ENCODE data around the gene PXDN. TPM values are rescaled to one million over a fixed set of nuclear protein-coding genes. Genes with fewer than 3 reads are reported as not detected.
"Not testable (repeated sequence)": the region's sequence is repeated elsewhere in the genome, so short reads cannot be mapped to it uniquely, and the experiment has no call there.

Gene PXDN
- polyA plus RNA-seq, 1 donor from 2014 or later = 0.16 TPM

DNA sequence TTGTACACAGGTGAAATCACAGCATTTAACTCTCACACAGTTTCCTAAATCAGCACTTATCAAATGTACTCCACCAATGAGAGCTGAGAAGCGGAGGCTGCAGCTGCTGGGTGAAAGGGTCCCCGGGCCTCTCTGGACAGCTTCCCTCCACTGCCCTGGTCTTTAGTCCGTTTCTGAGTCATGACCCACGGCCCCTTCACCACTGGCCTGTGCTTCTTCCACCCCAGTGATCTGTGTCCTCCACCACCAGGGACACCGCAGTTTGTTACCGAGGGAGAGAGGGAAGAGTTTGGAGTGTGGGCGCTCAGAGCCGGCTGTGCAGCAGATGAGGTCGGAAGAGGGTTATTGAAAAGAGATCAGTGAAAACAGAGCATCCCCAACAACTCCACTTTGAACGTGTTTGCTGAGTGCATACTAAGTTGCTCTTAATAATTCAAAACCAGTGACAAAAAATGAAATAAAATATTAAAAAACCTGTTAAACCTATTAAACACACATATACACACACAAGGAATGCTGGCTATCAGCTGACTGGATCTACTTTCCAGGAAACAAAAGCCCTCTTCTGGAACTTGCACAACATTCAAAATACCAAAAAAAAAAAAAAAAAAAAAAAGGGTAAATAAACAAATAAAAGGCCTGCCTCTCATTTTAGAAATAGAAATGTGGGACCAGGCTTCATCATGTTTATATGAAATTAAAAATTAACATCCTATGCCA is 54.1 kb downstream of the PXDN start:
- Mint-ChIP-seq H3K9me3 (no peaks in the 10 kb centered on the region), H3K36me3 (no peaks in the 10 kb centered on the region), H3K27ac (no peak overlapping the region), H3K4me1 (no peaks in the 10 kb centered on the region), H3K27me3 (peaks cover 5% of the 10 kb centered on the region), H3K4me3 (no peak overlapping the region)

DNA sequence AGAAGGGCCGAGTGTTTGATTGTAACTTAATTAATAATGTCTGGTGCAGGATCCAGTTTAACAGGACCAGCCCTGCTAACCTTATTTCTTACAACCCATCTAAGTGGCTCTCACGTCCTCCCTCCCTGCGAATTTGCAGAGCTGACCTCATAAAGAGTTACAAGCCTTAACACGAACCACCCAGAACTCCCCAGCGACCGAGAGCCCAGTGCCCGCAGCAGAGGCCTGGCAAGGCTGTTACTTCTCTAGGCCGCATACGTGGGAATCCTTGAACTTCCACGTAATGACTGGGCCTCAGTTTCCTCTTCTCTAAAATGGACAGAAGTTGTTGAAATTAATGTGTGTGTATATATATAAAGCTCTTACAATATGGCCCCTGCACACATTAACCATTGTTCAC is 55.5 kb downstream of the PXDN start:
- no peaks in the 10 kb centered on the region for H3K36me3 Mint-ChIP-seq
- H3K4me1 Mint-ChIP-seq = no peaks in the 10 kb centered on the region
- H3K4me3 Mint-ChIP-seq = no peak overlapping the region
- no peak overlapping the region for H3K27ac Mint-ChIP-seq
- peaks cover 5% of the 10 kb centered on the region for H3K27me3 Mint-ChIP-seq
- no peaks in the 10 kb centered on the region for H3K9me3 Mint-ChIP-seq

DNA sequence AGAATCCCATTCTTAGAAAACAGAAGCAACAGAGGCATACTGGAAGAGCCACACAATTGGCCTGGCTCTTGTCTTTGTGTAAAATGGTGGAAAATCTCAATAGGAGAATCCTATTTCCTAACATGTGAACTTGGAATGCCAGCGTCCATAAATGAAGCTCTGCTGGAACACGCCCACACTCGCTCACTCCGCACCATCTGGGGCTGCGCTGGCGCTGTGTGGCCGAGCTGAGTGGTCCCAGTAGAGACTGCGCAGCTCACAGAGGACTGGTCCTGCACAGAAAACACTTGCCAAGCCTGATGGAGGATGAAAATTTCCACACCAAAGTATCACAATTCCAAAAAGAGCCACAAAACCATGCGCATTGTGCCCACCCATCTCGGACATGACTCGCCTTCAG is 56.2 kb downstream of the PXDN start:
- Mint-ChIP-seq H3K27me3 (peaks cover 5% of the 10 kb centered on the region), H3K27ac (no peak overlapping the region), H3K9me3 (no peaks in the 10 kb centered on the region)

DNA sequence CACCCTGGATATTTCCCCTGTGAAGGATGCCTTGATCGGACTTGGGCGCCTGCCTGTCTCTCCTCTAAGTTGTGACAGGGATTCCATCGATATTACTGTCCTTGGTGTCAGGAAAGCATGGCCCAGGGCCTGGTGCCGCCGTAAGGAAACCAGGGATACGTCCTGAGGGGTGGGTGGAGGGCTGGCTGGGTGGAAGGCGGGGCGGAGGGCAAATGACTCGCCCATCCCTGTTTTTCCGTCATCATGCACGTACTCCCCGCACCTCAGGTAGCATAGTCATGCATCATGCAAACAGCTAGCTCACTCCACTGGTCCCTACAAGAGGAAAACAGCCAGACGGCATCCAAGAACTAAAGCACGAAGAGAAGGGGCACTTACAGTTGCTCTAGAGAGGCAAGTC is 57.1 kb downstream of the PXDN start:
- H3K9me3 Mint-ChIP-seq = no peaks in the 10 kb centered on the region
- no peaks in the 10 kb centered on the region for H3K4me1 Mint-ChIP-seq
- H3K36me3 Mint-ChIP-seq = no peaks in the 10 kb centered on the region
- H3K27ac Mint-ChIP-seq = no peak overlapping the region
- peaks cover 5% of the 10 kb centered on the region for H3K27me3 Mint-ChIP-seq
- no peak overlapping the region for H3K4me3 Mint-ChIP-seq

More for the DNA sequence above, 56.2 kb downstream of the PXDN start:
- Mint-ChIP-seq H3K36me3 (no peaks in the 10 kb centered on the region), H3K4me1 (no peaks in the 10 kb centered on the region), H3K4me3 (no peak overlapping the region)

DNA sequence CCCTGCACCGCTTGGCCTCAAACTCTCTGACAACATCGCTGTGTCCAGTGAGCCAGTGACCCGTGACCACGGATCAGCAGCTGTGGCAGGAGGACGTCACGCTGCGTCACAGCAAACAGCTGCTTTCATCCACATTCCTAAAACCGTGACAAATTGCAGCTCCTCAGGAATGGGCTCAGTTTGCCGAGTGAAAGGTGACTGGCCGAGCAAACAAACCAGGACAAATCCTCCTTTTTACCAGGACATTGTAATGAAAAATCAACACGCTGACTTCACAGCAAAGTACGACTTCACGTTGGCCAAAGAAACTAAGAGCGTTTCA is 57.6 kb downstream of the PXDN start:
- Mint-ChIP-seq H3K36me3 (no peaks in the 10 kb centered on the region), H3K27ac (no peak overlapping the region), H3K4me3 (no peak overlapping the region), H3K9me3 (no peaks in the 10 kb centered on the region), H3K27me3 (peaks cover 5% of the 10 kb centered on the region), H3K4me1 (no peaks in the 10 kb centered on the region)

DNA sequence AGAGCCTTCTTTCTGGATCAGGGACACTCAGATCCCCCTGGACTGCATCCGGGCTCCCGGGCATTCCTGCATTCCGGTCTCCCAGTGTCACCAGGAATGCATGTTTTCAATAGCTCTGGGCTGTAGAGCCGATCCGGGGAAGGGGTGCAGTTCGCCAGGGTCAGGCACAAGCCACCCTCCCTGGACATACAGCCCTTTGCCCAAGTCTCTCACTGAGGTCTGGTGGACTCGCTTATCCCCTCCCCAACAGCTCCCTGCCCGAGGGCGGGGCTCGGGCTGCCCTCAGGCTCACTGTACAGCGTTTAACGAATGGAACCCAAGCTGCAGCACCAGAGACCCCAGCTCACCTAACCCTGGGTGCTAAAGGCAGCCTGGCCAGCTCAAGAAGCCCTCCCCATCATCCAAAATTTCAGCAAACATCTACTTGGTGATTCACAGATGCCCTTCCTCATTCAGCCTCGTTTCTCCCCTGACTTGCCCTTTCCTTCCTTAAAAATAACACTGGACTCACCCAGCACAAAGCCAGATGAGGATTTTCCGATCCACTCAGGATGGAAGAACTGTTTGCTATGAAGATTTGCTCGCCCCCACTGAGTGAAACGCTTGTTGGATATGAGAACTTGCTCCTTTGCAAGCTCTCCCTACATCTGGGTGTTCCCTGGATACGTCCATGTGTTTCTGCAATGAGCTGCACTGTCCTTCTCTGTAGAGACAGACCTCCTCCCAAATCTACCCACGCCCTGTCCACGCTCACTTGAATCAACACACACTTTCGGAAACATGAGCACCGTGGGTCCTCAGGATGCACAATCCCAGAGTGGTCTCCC is 58.1 kb downstream of the PXDN start:
- H3K4me3 Mint-ChIP-seq = no peak overlapping the region
- no peaks in the 10 kb centered on the region for H3K36me3 Mint-ChIP-seq
- H3K9me3 Mint-ChIP-seq = no peaks in the 10 kb centered on the region
- H3K27ac Mint-ChIP-seq = no peak overlapping the region
- no peaks in the 10 kb centered on the region for H3K4me1 Mint-ChIP-seq
- peaks cover 5% of the 10 kb centered on the region for H3K27me3 Mint-ChIP-seq

DNA sequence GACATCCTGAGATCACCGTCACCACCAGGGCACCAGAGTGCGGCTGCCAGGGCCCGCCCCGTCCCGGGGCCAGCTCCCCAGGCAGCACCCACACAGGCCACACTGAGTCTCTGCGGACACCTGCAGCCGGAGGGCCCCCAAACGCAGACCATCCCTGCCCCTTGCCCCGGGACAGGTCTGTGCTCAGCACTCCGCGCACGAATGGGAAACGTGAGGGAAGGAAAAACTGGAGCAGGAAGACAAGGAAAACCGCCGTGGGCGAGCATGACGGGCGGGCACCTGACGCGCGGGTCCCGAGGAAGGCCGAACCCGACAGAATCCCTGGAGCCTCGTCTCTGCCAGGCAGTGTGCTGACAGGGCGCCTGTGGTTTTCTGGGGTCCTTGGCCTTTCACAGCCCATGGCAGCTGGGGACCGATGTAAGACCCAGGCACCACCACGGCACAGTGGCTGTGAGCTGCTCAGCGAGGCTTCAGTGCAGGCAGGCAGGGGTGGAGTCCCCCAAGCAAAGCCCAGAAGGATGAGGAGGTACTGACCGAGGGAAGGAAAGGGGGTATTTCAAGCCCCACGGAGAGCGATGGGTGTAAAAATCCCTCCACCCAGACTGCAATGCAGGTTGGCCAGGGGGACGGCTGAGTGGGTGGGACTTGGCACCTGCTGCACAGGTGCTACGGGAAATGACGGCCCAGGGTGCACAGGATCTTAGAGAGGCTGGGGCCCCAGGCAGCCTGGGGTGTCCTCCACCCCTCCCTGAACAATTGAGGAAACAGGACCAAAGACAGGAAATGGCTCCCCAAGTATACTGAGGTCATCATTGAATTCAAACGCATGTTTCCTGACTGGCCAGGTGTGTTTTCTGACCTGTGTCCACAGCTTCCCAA is 59.0 kb downstream of the PXDN start:
- Mint-ChIP-seq H3K27me3 (peaks cover 5% of the 10 kb centered on the region), H3K36me3 (no peaks in the 10 kb centered on the region), H3K4me1 (no peaks in the 10 kb centered on the region), H3K27ac (no peak overlapping the region), H3K9me3 (no peaks in the 10 kb centered on the region), H3K4me3 (no peak overlapping the region)

DNA sequence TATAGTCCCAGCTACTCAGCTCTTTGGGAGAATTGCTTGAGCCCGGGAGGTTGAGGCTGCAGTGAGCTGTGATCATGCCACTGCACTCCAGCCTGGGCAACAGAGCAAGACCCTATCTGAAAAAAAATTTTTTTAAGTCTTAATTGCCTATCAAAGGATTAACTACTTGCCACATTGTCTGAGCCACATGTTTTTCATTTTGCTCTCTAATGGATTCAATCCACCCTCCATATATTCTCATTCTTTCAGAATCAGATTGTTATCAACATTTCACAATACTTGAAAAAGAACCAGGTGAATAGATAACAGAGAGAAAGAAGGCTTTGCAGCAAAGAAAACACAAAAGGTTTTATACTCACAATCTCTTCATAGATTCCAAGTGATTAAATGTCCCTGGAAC is 61.0 kb downstream of the PXDN start:
- H3K27me3 Mint-ChIP-seq = peaks cover 3% of the 10 kb centered on the region
- H3K27ac Mint-ChIP-seq = no peak overlapping the region
- H3K4me1 Mint-ChIP-seq = no peaks in the 10 kb centered on the region
- no peaks in the 10 kb centered on the region for H3K36me3 Mint-ChIP-seq
- no peaks in the 10 kb centered on the region for H3K9me3 Mint-ChIP-seq
- H3K4me3 Mint-ChIP-seq = no peak overlapping the region

DNA sequence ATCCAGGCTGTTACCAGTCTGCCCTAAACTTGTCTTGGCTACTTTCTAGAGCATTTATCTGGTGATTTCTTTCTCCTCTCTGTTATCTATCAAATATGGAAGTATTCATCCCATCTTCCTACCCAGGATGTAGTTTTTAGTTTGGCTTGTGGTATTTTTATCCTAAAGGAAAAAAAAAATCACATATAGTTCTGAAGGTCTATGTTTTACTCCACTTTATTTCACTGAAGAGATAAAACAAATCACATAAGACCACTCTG is 62.2 kb downstream of the PXDN start:
- H3K27me3 Mint-ChIP-seq = peaks cover 2% of the 10 kb centered on the region
- H3K36me3 Mint-ChIP-seq = no peaks in the 10 kb centered on the region
- no peaks in the 10 kb centered on the region for H3K9me3 Mint-ChIP-seq
- no peaks in the 10 kb centered on the region for H3K4me1 Mint-ChIP-seq
- H3K27ac Mint-ChIP-seq = no peak overlapping the region
- no peak overlapping the region for H3K4me3 Mint-ChIP-seq

DNA sequence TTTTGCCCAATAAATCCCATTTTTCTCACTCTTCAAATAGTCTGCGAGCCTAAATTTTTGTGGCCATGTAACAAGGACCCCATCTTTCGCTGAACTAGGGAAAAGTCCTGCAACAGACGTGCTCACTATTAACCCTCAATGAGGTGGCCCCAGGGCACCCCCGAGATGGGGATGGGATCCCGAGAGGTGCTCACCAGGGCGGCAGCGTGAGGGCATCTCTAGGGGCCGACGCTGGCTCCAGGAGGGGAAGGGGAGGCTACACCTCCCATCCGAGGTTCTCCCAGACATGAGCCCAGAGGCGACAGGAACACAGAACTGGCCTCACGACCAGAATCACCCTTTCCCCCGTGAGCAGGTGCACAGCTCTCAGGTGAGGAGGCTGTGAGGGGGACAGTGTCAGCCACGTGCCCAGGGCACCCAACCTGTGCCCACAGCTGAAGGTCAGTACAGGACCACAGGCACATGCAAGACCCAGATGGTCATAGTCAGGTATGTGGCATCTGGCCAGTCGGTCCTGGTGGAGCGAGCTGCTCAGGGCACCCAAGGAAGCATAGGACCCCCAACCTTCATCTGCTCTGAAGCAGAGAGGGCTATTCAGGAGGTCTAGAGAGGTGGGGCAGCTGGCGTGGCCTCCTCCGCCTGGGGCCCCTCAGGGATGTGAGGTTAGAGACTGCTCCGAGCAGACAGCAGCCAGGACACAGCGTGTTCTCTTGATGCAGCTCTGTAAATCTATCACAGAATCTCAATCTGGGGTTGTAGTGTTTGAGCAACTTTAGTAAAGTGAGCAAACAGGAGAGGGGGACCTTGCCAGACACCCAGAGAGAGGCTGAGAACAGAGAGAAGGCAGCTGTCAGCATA is 62.8 kb downstream of the PXDN start:
- H3K9me3 Mint-ChIP-seq = no peaks in the 10 kb centered on the region
- peaks cover 2% of the 10 kb centered on the region for H3K27me3 Mint-ChIP-seq
- H3K36me3 Mint-ChIP-seq = no peaks in the 10 kb centered on the region
- H3K4me3 Mint-ChIP-seq = no peak overlapping the region
- H3K4me1 Mint-ChIP-seq = no peaks in the 10 kb centered on the region
- no peak overlapping the region for H3K27ac Mint-ChIP-seq

DNA sequence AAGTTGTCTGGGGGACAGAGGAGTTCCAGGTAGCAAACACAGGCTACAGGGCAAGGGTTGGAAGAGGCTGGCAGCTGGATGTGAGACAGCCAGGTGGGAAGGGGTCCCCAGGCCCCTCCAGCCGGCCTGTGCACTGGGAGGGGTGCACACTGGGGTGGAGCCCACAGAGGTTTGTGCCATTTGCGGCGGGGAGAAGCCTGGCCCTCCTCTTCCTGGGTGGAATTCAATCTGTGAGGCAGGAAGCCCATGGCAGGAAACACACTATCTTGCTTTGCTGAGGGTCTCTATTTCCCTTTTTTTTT is 63.3 kb downstream of the PXDN start:
- no peaks in the 10 kb centered on the region for H3K9me3 Mint-ChIP-seq

DNA sequence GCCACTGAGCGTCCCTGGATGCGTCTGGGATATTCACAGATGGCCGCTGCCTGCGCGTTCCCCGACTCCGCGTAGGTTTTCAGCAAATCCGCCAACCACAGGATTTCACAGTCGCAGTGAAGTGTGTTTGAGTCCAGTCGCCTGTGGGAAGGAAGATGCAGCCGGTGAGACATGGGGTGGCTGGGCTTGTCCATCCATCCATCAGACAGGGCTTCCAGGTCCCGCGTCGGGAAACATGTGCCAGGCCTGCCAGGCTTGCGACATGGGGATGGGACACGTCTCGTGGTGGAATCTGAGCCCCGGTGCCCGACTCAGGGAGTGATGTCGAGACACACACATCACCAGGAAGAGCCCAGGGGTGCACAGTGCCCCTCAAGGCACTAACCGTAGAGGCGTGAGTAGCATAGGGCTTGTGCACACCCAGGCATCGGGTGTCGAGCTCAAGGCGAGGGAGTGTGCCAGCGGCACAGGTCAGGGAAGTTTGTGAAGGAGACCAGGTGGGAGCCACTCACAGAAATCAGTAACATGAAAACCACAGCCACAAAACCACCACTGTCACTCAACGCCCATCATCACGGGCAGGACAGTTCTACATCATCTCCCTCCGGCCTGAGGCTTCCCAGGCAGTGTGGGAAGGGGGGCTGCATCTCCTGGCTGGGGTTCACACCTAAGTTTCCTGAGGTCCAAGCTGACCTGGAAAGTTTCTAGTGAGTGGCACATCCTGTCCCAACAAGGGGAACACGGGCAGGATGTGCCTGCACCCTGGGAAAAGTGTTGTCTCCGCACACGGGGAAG is 63.9 kb downstream of the PXDN start:
- Mint-ChIP-seq H3K27ac (no peak overlapping the region), H3K4me1 (no peaks in the 10 kb centered on the region), H3K27me3 (no peaks in the 10 kb centered on the region), H3K9me3 (no peaks in the 10 kb centered on the region), H3K4me3 (no peak overlapping the region), H3K36me3 (no peaks in the 10 kb centered on the region)

More for the DNA sequence above, 63.3 kb downstream of the PXDN start:
- Mint-ChIP-seq H3K27ac (no peak overlapping the region), H3K27me3 (peaks cover 2% of the 10 kb centered on the region), H3K36me3 (no peaks in the 10 kb centered on the region), H3K4me3 (no peak overlapping the region), H3K4me1 (no peaks in the 10 kb centered on the region)

DNA sequence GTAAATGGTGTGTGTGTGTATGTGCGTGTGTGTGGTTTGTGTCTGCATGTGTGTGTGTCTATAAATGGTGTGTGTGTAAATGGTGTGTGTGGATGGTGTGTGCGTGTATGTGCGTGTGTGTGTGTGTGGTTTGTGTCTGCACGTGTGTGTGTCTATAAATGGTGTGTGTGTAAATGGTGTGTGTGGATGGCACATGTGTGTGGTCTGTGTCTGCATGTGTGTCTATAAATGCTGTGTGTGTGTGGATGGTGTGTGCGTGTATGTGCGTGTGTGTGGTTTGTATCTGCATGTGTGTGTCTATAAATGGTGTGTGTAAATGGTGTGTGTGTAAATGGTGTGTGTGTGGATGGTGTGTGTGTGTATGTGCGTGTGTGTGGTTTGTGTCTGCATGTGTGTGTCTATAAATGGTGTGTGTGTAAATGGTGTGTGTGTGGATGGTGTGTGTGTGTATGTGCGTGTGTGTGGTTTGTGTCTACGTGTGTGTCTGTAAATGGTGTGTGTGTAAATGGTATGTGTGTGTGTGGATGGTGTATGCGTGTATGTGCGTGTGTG is 64.8 kb downstream of the PXDN start:
- H3K27ac Mint-ChIP-seq, H3K4me3 Mint-ChIP-seq, H3K4me1 Mint-ChIP-seq, H3K9me3 Mint-ChIP-seq, H3K36me3 Mint-ChIP-seq, H3K27me3 Mint-ChIP-seq: not testable (repeated sequence)

DNA sequence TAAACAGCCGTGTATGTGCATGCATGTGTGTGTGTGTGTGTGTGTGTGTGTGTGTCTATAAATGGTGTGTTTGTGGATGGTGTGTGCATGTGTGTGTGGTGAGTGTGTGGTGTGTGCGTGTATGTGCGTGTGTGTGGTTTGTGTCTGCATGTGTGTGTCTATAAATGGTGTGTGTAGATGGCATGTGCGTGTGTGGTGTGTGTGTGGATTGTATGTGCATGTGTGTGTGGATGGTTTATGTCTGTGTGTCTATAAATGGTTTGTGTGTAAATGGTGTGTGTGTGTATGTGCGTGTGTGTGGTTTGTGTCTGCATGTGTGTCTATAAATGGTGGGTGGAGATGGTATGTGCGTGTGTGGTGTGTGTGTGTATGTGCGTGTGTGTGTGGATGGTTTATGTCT is 65.2 kb downstream of the PXDN start:
- not testable (repeated sequence) for H3K9me3 Mint-ChIP-seq, H3K36me3 Mint-ChIP-seq, H3K4me3 Mint-ChIP-seq, H3K27ac Mint-ChIP-seq, H3K27me3 Mint-ChIP-seq, H3K4me1 Mint-ChIP-seq
